Measurements from ENCODE around the gene CBLN3.

Gene CBLN3

DNA sequence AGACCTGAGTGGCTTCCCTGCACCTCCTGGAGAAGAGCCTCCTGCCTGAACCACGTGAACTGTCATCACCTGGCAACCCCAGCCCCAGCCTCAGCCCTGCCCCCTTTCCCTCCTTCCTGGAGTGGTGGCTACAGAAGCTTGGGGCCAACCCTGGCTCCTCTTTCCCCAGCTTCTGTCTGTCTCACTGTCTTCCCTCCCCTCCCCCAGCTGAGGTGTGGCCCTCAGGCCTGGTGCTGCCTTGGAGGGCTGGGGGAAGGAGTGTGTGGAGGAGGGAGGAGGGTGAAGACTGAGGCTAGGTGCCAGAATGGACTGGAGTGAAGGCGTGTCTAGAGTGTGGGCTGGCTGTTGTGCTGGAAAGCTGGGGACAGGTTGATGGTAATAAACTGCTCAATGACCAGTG, 51.8 kb downstream of the CBLN3 start:
- Histone ChIP-seq H4K20me1 (ENCODE audit: insufficient read depth, low read length) (no peaks in the 10 kb centered on the region), H3K9me3 (ENCODE audit: low read length) (no peaks in the 10 kb centered on the region), H3K79me2 (ENCODE audit: insufficient read depth, low read length) (no peaks in the 10 kb centered on the region), H3K4me2 (ENCODE audit: low read length) (no peak overlapping the region), H2AFZ (ENCODE audit: low read length) (no peak overlapping the region), H3K4me3 (ENCODE audit: low read depth, low read length, poor library complexity, severe bottlenecking) (no peak overlapping the region), H3K4me1 (ENCODE audit: insufficient read depth, low read length, severe bottlenecking) (peaks cover 4% of the 10 kb centered on the region), H3K9me2 (ENCODE audit: low read depth, low read length) (no peaks in the 10 kb centered on the region), H3K9ac (ENCODE audit: low read length) (no peak overlapping the region), H3F3A (ENCODE audit: insufficient read depth, low read length) (no peaks in the 10 kb centered on the region), H3K27ac (ENCODE audit: low read depth, low read length, poor library complexity, severe bottlenecking) (no peak overlapping the region), H3K36me3 (ENCODE audit: insufficient read depth, low read length) (peaks cover 6% of the 10 kb centered on the region), H3K27me3 (ENCODE audit: insufficient read depth, low read length) (no peaks in the 10 kb centered on the region)
- TF ChIP-seq, protein P1, sequence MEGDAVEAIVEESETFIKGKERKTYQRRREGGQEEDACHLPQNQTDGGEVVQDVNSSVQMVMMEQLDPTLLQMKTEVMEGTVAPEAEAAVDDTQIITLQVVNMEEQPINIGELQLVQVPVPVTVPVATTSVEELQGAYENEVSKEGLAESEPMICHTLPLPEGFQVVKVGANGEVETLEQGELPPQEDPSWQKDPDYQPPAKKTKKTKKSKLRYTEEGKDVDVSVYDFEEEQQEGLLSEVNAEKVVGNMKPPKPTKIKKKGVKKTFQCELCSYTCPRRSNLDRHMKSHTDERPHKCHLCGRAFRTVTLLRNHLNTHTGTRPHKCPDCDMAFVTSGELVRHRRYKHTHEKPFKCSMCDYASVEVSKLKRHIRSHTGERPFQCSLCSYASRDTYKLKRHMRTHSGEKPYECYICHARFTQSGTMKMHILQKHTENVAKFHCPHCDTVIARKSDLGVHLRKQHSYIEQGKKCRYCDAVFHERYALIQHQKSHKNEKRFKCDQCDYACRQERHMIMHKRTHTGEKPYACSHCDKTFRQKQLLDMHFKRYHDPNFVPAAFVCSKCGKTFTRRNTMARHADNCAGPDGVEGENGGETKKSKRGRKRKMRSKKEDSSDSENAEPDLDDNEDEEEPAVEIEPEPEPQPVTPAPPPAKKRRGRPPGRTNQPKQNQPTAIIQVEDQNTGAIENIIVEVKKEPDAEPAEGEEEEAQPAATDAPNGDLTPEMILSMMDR (IDR thresholded peaks at IDR 0.05; ENCODE audit: low read length) = no peak
- TF ChIP-seq EZH2 (IDR thresholded peaks at IDR 0.05; ENCODE audit: borderline replicate concordance, low read length) = no peak

DNA sequence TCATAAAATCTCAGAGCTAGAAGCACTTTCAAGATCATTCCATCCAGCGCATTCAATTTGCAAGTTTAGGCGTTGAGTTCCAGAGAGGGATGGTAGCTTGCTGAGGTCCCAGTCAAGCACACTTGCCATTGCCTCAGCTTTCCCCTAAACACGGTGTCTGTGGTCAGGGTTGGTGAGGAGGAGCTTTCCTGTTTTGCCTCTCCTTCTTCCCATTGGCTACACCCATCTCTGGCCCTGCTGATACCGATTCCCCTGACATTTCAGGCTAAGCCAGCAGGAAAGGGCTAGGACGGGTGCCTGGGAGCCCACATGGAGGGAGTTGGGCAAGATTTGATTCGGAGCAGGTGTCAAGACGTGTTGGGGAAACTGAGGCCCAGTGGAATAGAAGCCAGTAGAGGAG, 52.3 kb downstream of the CBLN3 start:
- Histone ChIP-seq H2AFZ (ENCODE audit: low read length) (no peak overlapping the region), H3K79me2 (ENCODE audit: insufficient read depth, low read length) (no peaks in the 10 kb centered on the region), H3K27ac (ENCODE audit: low read depth, low read length, poor library complexity, severe bottlenecking) (no peak overlapping the region), H3F3A (ENCODE audit: insufficient read depth, low read length) (no peaks in the 10 kb centered on the region), H3K4me3 (ENCODE audit: low read depth, low read length, poor library complexity, severe bottlenecking) (no peak overlapping the region), H3K27me3 (ENCODE audit: insufficient read depth, low read length) (no peaks in the 10 kb centered on the region), H3K4me2 (ENCODE audit: low read length) (no peak overlapping the region), H3K4me1 (ENCODE audit: insufficient read depth, low read length, severe bottlenecking) (peaks cover 4% of the 10 kb centered on the region), H4K20me1 (ENCODE audit: insufficient read depth, low read length) (no peaks in the 10 kb centered on the region), H3K9me3 (ENCODE audit: low read length) (no peaks in the 10 kb centered on the region), H3K9ac (ENCODE audit: low read length) (no peak overlapping the region), H3K9me2 (ENCODE audit: low read depth, low read length) (no peaks in the 10 kb centered on the region), H3K36me3 (ENCODE audit: insufficient read depth, low read length) (peaks cover 6% of the 10 kb centered on the region)
- TF ChIP-seq EZH2 (IDR thresholded peaks at IDR 0.05; ENCODE audit: borderline replicate concordance, low read length) = no peak
- TF ChIP-seq, protein P1 (IDR thresholded peaks at IDR 0.05; ENCODE audit: low read length) = no peak

Data from OCI-LY1 (cell line).